GM18909 (cell line): ENCODE measurements around the gene KIF3A.

Experiments
- ATAC-seq: cut with Tn5 transposase; IDR thresholded peaks from one replicate; pipeline ENCODE4 v1.9.1; 2021; ENCODE audit warnings: mild to moderate bottlenecking; ENCODE audit not compliant: unreplicated experiment, poor library complexity

KIF3A gene

DNA sequence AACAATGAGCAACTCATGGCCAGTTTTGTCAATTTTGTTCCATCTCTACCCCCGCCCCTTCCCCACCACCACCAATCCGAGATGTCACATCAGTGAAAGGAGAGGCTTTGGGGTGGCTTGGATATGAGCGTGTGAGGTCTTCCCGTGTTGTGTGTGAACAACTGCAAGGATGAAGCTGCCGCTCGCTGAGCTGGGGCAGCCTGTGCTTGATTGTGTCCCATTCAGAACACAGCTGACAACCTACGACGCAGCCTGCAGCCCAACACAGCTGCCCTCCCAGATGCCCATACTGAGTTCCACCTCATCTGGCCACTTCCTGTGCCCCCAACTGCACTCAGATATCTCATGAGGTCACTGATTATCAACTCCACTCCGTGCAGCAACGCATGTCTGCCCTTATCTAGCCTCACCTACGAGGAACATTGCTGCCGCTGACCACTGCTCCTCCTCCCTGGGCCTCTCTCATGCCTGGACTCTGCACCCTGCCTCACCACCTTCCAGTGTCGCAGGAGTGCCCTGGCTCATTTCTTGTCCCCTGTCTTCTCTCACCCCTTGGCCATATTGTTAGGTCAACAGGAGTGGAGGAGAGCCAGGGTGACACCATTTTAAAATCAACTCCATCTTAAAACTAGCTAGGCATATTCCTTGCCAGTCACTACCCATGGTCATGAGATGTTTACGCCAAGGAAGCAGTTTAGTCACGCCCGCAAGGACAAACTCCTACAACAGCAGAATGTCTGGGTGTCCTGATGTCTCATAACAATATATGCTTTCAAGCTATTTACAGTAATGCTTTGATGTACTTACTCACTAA lies 70.8 kb downstream of the KIF3A start:
- ATAC-seq, result no peak

DNA sequence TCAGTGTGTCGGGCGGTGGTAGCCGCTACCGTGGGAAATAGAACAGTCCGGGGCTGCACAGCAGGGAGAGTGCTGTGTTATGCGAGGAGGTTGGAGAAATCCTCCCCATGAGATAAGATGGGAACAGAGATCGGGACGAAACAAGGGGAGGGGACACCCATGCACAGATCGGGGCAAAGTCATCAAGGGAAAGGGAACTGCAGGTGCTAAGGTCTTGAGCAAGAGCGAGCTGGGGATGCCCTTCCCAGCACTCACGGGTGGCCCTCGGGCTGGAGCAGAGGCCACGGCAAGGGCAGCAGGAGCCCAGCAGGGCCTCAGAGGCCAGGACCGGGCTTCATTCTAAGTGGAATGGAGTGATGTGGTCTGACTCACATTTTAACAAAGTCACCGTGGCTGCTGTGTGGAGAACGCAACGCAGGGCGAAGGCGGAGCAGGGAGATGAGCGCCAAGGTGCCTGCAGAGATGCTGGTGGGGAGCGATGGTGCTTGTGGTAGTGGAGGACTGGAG lies 71.7 kb downstream of the KIF3A start:
- no peak for ATAC-seq

DNA sequence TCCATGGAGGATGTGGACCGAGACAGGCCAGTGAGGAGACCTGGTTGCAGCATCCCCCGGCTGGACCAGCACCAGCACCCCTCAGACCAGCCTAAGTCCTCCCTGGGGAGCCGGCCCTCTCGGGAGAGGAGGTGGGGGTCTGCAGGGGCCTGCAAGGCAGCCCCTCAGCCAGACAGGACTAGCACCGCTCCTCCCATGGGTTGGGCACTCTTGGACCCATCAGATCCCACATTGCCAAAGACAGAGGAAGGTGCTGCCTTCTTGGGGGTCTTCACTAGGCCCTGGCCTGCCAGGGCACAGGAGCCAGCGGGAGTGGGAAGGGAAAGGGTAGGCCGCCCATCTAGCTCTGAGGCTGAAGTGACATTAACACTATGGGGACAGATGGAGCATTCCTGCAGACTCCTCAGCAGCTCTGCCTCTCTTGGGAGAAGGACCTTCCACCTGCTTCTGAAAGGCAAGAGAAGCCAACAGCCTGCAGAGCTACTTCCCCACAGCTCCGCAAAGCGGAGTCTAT lies 72.6 kb downstream of the KIF3A start:
- no peak for ATAC-seq

DNA sequence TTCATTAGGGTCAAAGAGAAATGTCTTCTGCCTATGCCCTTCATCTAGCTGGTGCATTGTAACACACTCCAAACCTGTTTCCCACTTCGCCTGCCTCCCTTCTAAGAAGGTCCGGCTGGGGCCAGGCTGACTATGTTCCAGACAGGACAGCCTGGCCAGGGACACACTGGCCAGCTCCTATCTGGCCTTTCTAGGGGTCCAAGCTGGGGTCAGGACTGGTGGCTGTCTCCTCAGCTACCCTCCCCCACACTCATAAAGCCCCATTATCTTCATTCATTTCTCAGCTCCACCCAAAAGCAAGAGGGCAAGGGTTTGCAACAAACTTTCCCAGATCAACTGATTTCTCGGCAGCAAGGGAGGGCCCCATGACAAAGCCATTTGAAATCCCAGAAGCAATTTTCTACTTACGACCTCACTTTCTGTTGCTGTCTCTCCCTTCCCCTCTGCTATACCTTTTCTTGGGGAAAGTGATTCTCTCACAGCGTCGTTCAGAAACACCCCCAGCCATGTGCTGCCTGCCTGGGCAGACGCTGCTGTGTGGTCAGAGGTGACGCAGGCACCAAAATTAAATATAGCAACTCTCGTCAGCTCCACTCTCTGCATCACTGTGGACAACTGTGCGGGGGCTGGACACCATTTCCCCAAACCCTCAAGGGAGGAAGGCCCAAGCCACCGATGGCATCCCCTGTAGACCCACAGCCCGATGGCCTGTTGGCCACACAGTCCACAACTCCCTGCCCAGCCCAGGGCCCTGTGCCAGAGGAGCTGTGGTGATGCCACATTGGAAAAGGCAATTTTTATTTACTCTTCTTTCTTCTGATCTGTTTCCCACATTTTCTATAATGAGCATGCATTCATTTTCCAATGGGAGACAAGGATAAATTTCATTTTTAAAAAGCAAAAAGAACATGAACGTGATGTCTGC lies 73.3 kb downstream of the KIF3A start:
- ATAC-seq, result peak; percentile 55

DNA sequence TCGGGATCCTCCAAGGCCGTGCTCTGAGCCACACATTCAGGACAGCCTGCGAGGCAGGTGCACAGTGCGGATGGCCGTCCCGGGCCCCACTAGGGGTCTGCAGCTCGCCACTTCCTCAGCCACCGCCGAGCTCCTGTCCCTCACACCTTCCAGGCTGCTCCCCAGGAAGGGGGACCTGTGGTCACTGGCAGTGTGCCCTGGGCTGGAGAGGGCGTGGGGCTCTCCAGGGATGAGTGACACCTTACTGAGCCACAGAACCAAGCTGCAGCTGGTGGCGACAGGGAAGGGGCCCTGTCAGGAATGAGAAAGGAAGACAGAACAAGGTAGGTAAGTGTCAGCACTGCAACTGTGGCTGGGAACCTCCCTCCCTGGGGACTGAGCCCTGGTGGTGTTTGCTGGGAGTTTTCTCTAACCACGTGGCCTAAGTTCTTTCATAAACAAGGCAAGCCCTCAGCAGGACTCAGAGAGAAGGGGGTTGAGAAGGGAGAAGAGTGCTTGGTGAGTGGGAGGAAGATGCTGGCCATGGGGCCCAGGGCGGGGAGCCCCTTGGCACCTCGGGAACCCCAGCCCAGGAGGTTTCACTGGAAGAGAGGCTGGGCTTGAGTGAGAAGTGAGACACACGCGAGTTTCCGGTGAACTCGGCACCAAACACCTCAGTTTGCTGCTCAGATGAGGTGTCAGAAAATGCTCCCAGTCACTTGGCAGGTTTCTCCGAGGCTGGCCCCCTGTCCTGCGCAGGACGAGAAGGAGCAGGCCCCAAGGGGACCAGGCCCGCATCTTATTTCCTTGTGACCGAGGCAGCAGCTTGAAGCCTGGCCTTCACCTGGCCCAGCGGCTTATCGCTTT lies 74.2 kb downstream of the KIF3A start:
- ATAC-seq, result peak; percentile 70

- ATAC-seq, result no peak
These were observed 75.3 kb downstream of the KIF3A start for GRCh38 chr5:132662004-132662401.

- ATAC-seq, result no peak
These were observed 75.9 kb downstream of the KIF3A start for GRCh38 chr5:132661231-132662003.

DNA sequence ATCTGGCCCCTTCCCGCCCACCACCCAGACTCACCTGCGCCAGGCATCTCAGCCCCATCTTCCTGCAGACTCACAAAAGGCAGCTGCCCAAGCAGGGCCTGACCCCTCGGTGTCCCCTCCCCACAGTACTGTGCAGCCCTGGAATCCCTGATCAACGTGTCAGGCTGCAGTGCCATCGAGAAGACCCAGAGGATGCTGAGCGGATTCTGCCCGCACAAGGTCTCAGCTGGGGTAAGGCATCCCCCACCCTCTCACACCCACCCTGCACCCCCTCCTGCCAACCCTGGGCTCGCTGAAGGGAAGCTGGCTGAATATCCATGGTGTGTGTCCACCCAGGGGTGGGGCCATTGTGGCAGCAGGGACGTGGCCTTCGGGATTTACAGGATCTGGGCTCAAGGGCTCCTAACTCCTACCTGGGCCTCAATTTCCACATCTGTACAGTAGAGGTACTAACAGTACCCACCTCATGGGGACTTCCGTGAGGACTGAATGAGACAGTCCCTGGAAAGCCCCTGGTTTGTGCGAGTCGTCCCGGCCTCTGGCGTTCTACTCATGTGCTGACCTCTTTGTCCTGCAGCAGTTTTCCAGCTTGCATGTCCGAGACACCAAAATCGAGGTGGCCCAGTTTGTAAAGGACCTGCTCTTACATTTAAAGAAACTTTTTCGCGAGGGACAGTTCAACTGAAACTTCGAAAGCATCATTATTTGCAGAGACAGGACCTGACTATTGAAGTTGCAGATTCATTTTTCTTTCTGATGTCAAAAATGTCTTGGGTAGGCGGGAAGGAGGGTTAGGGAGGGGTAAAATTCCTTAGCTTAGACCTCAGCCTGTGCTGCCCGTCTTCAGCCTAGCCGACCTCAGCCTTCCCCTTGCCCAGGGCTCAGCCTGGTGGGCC lies 77.5 kb downstream of the KIF3A start:
- ATAC-seq, result no peak

DNA sequence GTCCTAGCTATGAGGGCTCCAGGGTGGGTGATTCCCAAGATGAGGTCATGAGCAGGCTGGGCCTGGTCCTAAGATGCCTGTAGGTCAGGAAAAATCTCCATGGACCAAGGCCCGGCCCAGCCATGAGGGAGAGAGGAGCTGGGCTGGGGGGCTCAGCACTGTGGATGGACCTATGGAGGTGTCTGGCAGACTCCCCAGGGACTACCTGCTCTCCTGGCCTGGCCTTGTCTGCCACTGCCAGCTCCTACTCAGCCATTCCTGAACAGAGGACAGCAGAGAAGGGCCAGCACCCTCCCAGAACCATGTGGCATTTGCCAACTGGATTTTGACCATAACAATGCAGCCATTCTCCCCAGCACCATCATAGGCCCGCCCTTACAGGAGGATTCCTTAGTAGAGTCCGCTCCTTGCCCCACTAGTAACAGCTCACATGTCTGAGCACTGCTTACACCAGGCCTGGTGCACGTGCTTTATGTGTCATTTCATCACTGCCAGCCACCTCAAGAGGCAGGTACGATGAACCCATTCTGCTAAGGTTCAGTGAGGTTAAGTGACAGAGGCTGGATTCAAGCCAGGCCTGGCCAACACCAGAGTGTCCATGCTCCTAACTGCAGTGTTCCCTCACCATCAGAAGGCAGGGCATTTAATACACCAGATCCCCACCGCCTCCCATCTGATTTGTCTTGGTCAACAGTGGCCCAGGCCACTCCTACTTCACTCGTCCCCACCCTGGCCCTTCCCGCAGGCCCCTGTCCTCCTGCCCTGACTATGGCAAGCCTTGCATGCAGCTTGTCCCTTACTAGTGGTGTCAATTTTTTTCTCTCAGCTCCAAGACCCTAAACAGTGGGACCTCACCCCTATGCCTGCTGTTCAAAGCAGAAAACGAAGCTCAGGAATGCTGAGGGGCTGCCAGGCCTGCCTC lies 78.7 kb downstream of the KIF3A start:
- no peak for ATAC-seq

GRCh38 chr5:132657676-132658380 lies 79.5 kb downstream of the KIF3A start, which contains the start of gene IL13:
Gene IL13 (plus strand): TSS chr5:132658173. CDS start chr5:132658187, 14 bp downstream.
- ATAC-seq, result no peak

- no peak for ATAC-seq
These were observed 80.5 kb downstream of the KIF3A start for GRCh38 chr5:132656774-132657355.

DNA sequence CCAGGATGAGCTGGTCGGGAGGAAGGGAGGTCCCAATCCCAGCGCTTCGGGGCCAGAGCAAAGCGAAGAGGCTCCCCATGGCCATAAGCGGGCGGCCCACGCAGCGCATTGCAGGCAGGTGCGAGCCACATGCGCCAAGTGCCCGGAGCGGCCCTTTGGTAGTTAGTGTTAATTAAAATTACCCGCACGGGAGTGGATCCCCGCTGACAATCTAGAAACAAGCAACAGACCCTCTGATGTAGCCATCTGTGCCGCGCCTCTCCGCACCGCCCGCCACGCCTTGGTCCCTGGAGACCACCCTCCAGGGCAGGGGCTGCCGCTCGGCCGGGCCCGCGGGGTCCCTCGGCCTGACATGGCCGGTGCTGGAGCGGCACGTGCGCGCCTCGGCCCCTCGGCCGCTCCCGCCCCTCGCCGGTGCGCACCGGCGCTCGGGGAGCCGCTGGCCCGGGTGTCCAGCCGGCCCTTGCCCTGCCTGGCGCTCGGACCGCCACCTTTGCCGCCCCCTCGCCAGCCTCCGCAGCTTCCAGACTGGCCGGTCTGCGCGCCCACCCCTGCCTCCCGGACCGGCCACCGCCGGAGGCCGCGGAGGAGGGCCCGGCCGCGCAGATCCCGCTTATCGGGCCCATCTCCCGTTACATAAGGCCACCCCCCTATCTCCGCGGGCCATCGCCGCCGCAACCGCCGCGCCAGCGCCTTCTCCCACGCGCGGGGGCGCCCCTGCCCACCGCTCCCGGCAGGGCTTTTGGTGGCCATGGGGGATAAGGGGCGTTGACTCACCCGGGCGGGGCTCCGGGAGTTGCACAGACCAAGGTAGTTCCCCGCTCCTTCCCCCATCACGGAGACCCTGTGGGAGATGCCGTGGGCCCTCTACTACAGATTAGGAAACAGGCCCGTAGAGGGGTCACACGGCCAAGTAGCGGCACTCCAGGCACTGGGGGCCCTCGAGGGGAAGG lies 81.2 kb downstream of the KIF3A start:
- ATAC-seq, result no peak

DNA sequence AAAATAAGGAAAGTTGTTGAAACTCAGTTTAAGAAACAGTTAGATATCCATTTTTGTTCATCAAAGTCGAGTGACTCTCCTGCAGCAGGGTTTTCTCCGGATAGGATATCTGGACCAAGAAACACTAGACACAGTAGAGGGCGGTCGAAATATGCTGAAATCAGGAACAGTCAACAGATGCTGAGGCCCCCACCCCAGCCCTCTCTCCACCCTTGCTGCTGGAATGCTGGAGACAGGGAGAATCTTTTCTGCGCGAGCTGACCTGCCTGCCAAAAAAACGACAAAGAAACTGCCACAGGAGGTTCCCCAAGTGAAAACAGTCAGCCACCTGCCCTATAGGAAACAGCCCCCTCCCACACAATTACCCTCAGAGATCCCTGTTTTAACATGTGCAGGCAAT lies 83.6 kb downstream of the KIF3A start:
- no peak for ATAC-seq

GRCh38 chr5:132651838-132652469 lies 85.4 kb downstream of the KIF3A start:
- no peak for ATAC-seq

GRCh38 chr5:132648355-132648754 lies 89.0 kb downstream of the KIF3A start:
- ATAC-seq, result no peak
